ENCODE measurements around the gene NXPH3. TPM values are rescaled to one million over a fixed set of nuclear protein-coding genes. Genes with fewer than 3 reads are reported as not detected.

NXPH3 gene
- polyA plus RNA-seq, 1 experiment = 0.27 TPM

GRCh38 chr17:49551221-49552069 lies 24.2 kb upstream of the NXPH3 start:
- H3K4me3 ChIP-seq (ENCODE audit: low read depth, low read length) = no peak overlapping the region
- no peaks in the 10 kb centered on the region; the same call in 1 of the 2 replicates for H3K9me3 ChIP-seq (ENCODE audit: control insufficient read depth, insufficient read depth, low read length)
- no peak overlapping the region for H3K27ac ChIP-seq (ENCODE audit: low read depth, low read length)
- ChIA-PET CTCF (interaction anchor here (1.2 to 1.6 kb wide), 2 partner anchors 116 to 143 kb away, joined by 3 to 4 read pairs; no protein-coding TSS in a partner anchor), POLR2A (no interaction called here)
- no peak for TF ChIP-seq CTCF (IDR thresholded peaks at IDR 0.05; ENCODE audit: low read depth, low read length)
- H3K27me3 ChIP-seq (ENCODE audit: control insufficient read depth, insufficient read depth, low read length) = peaks cover 11% of the 10 kb centered on the region
- no peak for DNase-seq (ENCODE audit: low read depth, low spot score)

GRCh38 chr17:49552070-49552751 lies 23.5 kb upstream of the NXPH3 start:
- POLR2A ChIA-PET = no interaction called here
- peaks cover 6% of the 10 kb centered on the region for H3K27me3 ChIP-seq (ENCODE audit: control insufficient read depth, insufficient read depth, low read length)

GRCh38 chr17:49553676-49554335 lies 21.9 kb upstream of the NXPH3 start:
- CTCF ChIA-PET = interaction anchor here (1.2 to 5.3 kb wide), 3 partner anchors 56 to 121 kb away, joined by 4 to 119 read pairs (median 25); no protein-coding TSS in a partner anchor
- H3K4me3 ChIP-seq (ENCODE audit: low read depth, low read length) = no peak overlapping the region
- no peak overlapping the region for H3K27ac ChIP-seq (ENCODE audit: low read depth, low read length)
- no peaks in the 10 kb centered on the region for H3K9me3 ChIP-seq (ENCODE audit: control insufficient read depth, insufficient read depth, low read length)
- no peak for DNase-seq (ENCODE audit: low read depth, low spot score)
- POLR2A ChIA-PET = no interaction called here
- peaks cover under 1% of the 10 kb centered on the region for H3K27me3 ChIP-seq (ENCODE audit: control insufficient read depth, insufficient read depth, low read length)
- TF ChIP-seq CTCF (IDR thresholded peaks at IDR 0.05; ENCODE audit: low read depth, low read length) = no peak

More at GRCh38 chr17:49552070-49552751, 23.5 kb upstream of the NXPH3 start:
- CTCF ChIA-PET = interaction anchor here (0.7 to 1.6 kb wide), 4 partner anchors 117 to 157 kb away, joined by 3 to 4 read pairs (median 4); no protein-coding TSS in a partner anchor
- Histone ChIP-seq H3K9me3 (ENCODE audit: control insufficient read depth, insufficient read depth, low read length) (no peaks in the 10 kb centered on the region; the same call in 1 of the 2 replicates), H3K27ac (ENCODE audit: low read depth, low read length) (no peak overlapping the region), H3K4me3 (ENCODE audit: low read depth, low read length) (no peak overlapping the region)
- DNase-seq (ENCODE audit: low read depth, low spot score) = no peak
- no peak for TF ChIP-seq CTCF (IDR thresholded peaks at IDR 0.05; ENCODE audit: low read depth, low read length)

- ChIA-PET CTCF (interaction anchor here (1.1 to 5.3 kb wide), 12 partner anchors 11 to 443 kb away, joined by 4 to 119 read pairs (median 22); partner anchors contain the start of gene PHB1), POLR2A (no interaction called here)
- no peak for DNase-seq (ENCODE audit: low read depth, low spot score)
- Histone ChIP-seq H3K27ac (ENCODE audit: low read depth, low read length) (no peak overlapping the region), H3K4me3 (ENCODE audit: low read depth, low read length) (no peak overlapping the region), H3K9me3 (ENCODE audit: control insufficient read depth, insufficient read depth, low read length) (no peaks in the 10 kb centered on the region), H3K27me3 (ENCODE audit: control insufficient read depth, insufficient read depth, low read length) (peaks cover 6% of the 10 kb centered on the region)
- TF ChIP-seq CTCF (IDR thresholded peaks at IDR 0.05; ENCODE audit: low read depth, low read length) = no peak
Observed at GRCh38 chr17:49554694-49555494, 20.8 kb upstream of the NXPH3 start.
